GM18861 (cell line): ENCODE data around the gene ITPR1.
"Not testable (repeated sequence)": the region's sequence is repeated elsewhere in the genome, so short reads cannot be mapped to it uniquely, and the experiment has no call there.

Experiments used
- ATAC-seq: cut with Tn5 transposase; IDR thresholded peaks from one replicate; pipeline ENCODE4 v1.9.1; 2021; ENCODE audit not compliant: unreplicated experiment

ITPR1 gene

DNA sequence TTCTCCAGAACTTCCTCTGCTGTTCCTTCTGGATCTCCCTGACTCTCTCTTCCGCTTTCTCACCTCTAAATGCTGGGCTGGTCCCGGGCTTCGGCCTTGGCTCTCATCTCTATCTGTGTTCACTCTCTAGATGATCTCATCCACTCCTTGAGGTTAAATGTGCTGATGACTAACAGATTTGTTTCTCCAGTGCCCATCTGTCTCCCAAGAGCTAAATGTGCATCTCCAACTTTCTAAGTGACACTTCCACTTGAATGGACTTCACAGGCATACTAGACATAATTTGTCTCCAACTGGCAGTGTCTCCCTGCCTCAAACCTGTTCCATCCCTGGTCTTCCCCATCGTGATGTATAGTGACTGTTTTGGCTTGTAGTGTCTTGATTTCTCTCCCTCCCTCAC is 95.3 kb downstream of the ITPR1 start:
- ATAC-seq = no peak

DNA sequence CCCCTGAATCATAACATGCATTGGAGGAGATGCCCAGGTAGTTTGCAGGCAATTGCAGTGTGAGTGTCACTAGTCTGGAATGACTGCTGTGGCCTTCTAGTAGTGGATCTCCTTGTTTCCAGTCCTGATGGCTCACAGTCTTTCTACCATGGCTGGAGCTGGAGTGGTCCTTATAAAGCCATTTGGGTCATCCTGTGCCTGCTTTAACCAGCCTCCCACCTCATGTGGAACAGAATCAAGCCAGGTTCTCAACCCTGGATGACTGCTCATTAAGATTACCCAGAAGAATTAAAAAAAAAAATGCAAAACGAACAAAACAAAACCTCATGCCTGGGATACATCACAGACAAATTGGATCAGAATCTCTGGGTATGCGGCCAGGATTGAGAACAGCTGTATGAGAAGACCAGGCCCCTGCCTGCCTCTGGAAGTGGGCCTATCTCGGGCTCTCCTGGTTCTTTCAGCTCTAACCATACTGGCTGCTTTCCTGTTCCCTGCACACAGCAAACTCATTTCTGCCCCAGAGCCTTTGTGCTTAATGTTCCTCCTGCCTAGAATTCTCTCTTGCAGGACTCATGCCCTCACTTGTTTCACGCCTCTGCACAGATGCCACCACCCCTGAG is 96.4 kb downstream of the ITPR1 start:
- ATAC-seq = no peak

DNA sequence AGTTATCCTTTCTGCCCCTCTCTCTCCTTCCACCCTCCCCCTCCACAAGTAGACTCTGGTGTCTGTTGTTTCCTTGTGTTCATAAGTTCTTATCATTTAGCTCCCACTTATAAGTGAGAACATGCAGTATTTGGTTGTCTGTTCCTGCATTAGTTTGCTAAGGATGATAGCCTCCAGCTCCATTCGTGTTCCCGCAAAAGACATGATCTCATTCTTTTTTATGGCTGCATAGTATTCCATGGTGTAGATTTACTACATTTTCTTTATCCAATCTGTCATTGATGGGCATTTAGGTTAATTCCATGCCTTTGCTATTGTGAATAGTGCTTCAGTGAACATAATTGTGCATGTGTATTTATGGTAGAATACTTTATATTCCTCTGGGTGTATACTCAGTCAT is 97.7 kb downstream of the ITPR1 start:
- ATAC-seq = not testable (repeated sequence)

DNA sequence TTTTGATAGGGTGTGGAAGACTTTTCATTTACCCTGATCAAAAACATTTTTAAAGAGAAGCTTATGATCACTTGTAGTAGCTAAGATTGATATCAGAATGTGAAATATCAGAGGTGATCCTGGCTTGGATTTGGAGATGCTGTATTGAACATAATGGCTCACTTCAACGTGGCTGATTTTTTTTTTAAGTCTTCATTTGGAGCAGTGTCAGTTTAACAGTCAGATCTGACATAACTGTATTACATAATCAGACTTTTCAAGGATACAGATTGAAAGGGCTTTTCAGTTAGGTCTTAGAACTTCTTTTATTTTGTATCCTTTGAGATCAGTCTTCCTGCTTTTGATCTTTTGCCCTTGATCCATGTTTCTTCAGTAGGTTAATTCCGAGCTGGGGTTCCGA is 98.5 kb downstream of the ITPR1 start:
- no peak for ATAC-seq

DNA sequence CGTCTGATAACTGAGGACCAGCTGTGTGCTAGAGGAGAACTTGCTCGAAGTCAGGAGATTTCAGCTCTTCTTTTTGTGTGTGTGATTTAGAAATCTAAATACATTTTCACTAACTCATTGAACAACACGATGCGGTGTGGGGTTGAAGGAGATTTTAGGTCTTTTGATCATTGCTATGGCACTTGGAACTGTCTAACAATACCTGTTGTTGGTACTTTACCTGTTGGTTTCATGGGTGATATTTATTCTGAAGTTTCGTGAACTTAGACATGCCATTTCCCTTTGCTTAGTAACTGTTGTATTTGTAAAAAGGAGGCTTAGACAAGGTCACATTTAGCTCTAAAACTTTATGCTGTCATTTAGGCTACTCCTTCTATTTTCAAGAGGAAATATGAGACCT is 99.9 kb downstream of the ITPR1 start:
- ATAC-seq = no peak

DNA sequence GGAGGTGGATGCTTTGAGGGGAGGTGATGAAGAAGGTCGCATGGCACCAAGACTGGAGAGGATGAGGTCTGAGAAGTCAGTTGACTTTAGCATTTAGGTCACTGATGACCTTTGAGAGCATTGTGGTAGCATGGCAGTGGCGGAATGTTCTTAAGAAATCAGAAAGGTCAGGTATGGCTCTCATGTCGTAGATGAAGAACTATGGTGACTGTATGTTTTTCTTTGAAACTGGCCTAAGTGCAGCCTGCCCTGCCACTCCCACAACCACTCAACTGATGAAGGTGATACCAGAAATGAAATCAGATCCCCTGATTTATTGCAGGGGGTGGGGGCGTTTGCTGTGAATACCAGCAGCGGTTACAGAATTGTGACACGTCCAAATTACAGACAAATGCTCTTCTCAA is 102.6 kb downstream of the ITPR1 start:
- no peak for ATAC-seq

DNA sequence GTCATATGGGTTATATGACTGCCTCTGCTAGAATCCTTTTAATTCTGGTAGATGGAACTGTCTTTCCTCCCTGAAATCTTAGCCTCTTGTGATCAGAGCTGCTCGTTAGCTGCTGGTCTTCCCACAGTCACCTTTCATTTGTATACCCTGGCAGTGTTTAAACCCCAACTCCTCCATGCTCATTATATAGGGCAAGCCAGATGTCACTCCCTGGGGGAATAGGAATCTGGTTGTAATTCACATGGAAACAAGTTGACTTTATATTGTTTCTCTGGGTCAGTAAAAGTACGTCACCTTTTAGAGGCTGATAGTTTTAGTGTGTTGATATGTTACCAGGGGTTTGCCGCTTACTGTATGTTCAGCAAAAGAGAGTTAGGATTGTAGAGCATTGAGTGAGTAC is 103.5 kb downstream of the ITPR1 start:
- no peak for ATAC-seq

DNA sequence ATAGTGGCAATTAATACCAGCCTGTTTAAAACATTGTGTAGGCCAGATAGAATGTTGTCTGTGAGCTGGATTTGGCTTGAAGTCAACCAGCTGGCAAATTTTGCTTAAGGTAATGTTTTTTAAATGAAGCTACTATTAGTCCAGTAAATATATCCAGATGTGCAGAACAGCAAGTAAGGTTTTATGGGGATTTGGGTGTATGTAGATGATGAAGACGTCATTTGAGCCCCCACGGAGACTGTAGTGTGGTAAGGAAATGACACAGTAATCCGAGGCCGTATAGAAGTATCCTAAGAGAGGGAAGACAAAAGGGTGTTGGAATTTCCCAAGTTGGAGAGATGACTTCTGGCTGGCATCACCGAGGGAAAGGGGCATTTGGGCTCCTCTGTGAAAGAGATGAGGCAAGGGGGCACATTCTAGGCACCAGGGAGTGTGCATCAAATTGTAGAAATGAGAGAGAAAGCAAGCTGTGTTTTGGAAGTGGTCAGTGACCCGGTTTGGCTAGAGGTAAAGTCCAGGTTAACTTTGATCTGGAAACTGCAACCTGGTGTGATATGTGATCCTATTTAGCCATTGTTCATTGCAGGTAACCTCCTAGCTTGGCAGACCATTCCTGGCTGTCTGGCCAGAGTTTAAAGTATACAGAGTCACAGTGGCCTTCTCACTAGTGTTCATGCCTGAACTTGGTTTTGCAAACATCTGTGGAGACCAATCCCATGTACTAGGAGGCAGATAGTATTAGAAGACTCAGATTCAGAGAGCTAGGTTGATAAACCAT is 104.2 kb downstream of the ITPR1 start:
- no peak for ATAC-seq

DNA sequence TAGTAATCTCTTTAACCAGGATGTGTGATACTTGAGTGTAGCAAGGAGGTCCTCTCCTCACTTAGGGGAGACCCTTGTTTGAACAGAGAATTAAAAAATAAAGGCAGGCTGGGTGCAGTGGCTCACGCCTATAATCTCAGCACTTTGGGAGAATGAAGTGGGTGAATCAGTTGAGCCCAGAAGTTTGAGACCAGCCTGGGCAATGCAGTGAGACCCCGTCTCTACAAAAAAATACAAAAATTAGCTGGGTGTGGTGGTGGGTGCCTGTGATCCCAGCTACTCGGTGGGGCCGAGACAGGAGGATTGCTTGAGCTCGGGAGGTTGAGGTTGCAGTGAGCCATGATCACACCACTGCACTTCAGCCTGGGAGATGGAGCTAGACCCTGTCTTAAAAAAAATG is 105.1 kb downstream of the ITPR1 start:
- ATAC-seq = not testable (repeated sequence)

DNA sequence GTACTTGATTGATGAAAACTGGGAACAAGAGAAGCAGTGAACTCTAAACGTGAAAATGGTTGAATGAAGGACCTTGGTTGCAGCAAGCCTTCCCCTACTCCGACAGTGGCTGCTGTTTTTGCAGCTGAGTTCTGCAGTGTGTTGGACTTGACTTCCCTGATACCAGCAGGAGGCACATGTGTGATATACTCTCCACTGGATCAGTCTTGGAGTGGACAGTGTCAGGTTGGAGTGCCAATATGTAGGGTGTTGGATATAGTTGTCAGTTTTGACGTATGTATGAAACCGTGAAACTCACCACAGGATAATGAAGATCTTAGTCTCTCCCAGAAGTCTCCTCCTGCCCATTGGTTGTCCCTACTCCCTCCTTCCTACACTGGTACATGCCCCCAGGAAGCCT is 106.5 kb downstream of the ITPR1 start:
- ATAC-seq = no peak

DNA sequence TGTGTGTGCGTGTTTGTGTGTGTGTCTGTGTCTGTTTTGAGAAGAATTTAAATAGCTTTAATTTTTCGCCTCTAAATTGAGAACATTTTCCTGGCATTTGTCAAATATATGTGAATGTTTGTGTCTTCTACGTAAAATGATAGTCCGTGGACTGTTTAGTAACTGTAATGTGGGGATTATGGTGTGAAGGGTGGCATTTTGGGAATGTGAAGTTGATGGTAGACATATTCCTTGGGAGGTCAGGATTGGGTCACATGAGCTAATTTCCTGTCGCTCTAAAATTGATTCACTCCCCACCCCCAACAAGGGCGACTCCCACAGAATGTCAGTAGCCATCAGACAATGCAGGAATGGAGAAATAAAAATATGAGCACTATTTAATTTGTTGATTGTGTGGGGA is 107.3 kb downstream of the ITPR1 start:
- ATAC-seq = no peak

DNA sequence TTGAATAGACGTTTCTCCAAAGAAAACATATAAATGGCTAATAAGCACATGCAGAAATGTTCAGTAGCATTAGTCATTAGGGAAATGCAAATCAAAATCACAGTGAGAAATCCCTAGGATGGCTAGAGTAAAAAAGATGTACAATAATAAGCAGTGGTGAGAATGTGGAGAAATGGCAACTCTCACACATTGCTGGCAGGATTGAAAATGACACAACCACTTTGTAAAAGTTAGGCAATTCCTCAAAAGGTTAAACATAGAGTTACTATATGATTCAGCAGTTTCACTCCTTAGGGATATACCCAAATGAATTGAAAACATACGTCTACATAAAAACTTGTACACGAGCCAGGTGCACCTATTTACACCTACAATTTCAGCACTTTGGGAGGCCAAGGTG is 108.7 kb downstream of the ITPR1 start:
- no peak for ATAC-seq

DNA sequence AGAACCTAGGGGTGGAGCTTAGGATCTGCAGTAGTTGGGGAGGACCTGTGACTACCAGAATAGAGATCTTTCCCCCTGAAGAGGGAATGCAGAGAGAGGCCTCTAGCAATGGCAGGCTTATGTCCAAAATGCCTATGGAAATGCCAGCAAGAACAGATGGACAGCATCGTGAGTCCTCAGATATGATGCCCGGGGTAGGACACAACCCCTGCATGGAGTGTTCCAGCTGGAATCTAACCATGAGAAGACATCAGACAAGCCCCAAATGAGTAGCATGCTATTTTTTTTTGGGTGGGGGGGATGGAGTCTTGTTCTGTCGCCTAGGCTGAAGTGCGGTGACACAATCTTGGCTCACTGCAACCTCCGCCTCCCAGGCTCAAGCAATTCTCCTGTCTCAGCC is 111.5 kb downstream of the ITPR1 start:
- no peak for ATAC-seq

DNA sequence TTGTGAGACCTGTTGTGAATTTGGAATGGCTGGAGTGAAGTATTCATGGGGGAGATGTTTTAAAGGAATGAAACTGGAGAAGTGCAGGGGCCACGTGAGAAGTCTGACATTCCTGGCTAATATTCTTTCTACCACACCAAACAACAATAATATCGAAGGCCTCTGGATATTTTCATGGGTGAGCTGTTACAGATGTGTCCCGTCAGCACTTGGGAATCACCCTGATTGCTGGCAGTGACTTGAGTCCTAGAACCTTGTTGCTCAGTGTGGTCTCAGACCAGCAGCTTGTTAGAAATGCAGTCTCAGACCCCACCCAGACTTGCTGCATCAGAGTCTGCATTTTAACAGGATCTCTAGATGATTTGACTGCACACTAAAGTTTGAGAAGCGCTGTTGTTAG is 113.8 kb downstream of the ITPR1 start:
- no peak for ATAC-seq

DNA sequence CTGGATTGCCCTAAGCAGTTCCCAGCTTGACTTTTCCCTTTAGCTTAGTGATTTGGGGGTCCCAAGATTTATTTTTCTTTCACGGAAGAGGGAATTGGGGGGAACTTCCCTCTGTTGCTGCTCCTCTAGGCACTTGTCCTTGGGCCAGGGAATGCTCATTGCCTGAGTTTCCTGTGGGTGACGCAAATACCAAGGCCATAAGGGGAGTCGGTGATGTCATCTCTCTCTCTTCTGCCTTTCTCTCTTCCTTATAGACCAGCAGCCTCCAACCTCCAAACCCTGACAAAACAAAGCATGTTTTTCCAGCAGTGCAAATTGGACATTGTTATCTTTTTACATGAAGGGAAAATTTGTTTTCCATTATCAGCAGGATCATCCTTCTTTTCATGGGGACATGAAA is 120.2 kb downstream of the ITPR1 start:
- ATAC-seq = no peak

DNA sequence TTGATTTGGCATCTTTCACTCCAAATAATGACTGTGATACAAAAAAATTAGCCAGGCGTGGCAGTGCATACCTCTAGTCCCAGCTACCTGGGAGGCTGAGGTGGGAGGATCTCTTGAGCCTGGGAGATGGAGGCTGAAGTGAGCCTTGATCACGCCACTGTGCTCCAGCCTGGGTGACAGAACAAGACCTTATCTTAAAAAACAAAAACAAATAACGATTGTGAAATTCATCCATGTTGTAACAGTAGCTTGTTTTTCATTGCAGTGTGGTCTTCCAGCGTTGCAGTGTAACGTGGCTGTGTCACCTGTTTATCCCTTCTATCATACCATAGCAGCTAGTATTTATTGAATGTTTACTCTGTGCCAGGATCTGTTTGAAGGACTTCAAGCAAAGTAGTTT is 120.9 kb downstream of the ITPR1 start:
- ATAC-seq = no peak

DNA sequence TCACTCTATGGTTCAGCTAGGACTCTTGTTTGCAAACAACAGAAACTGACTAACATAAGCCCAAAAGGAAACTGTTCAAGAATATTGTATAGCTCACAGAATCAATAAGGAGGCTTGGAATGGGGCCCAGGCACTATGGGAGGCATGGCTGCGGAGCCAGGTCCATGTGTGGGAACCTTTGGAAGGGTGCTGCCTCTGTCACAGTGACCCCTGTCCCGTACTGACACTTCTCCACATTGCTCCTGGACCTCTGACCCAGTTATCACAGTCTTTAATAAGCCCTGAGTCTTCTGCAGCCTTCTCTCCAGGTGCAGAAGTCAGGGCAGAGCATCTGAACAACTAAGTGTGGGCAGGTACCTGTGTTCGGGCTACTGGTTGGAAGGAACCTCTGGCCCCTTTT is 121.8 kb downstream of the ITPR1 start:
- ATAC-seq = no peak

DNA sequence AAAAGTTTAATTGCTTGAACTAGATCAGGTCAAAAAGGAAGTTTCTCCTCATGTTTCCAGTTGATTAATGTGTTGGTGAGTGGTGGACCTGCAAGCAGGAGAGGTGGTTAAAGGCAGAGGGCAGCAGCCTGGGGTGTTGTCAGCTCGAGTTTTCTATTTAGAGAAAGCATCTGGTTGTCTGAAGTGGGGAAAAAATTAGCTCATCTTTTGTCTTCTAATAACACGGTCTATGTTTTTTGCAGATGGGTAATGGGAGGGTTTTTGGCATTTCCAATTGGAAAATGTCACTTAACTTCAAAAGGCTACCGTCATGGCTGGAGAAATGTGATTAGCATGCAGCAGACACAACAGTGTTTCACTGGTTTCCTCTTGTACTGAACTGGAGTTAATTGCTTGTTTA is 122.6 kb downstream of the ITPR1 start:
- ATAC-seq = no peak

DNA sequence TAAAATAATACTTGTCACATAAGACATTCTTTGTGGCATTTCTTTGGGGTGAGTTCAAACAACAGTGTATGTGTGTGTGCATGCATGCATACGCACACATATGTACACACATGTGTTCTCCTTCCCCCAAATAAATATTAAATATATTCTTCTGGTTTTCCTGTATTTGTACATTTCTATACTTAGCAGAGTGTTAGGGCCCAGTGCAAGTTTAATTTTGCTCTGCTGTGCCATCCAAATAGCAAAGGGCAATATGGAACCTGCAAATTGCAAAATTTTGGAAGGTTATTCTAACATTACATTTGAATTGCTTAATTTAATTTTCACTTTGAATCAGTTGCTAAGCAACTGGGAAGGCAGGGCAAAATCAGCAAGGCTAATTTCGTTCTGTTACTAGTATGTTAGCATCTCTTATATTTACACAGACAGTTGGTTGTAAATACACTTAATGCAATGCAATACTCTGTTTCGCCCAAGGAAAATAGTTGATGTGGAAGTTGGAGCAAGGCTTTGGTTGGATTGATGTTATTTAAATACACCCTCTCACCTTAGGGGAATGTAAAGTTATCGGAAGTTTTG is 130.4 kb downstream of the ITPR1 start:
- no peak for ATAC-seq

DNA sequence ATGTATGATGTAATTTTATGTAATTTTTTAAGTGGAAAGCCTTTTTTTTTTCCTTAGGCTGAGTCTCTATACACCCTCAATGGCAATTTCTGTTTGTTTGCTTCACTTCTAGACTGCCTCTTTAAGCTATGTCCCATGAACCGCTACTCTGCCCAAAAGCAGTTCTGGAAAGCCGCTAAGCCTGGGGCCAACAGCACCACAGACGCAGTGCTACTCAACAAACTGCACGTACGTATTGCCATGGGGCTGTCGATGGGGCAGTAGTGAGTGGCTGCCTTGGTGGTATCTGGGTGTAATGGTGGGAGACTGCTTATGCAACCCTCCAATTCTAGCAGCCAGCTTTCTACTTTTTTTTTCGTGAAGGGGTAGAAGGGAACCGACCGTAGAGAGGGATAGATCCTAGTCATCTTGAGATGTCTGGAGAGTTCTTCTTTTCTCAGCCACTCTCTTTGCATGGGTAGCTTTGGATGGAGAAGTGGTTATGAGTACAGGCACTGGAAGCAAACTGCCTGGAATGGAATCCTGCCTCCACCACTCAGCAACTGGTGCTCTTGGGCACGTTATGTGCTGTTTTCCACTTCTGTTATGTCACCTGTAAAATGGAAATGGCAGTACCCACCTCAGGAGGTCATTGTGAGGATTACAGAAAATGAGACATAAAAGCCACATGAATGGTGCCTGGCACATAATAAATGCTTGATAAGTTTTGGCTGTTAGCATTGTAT is 134.7 kb downstream of the ITPR1 start:
- ATAC-seq = no peak

DNA sequence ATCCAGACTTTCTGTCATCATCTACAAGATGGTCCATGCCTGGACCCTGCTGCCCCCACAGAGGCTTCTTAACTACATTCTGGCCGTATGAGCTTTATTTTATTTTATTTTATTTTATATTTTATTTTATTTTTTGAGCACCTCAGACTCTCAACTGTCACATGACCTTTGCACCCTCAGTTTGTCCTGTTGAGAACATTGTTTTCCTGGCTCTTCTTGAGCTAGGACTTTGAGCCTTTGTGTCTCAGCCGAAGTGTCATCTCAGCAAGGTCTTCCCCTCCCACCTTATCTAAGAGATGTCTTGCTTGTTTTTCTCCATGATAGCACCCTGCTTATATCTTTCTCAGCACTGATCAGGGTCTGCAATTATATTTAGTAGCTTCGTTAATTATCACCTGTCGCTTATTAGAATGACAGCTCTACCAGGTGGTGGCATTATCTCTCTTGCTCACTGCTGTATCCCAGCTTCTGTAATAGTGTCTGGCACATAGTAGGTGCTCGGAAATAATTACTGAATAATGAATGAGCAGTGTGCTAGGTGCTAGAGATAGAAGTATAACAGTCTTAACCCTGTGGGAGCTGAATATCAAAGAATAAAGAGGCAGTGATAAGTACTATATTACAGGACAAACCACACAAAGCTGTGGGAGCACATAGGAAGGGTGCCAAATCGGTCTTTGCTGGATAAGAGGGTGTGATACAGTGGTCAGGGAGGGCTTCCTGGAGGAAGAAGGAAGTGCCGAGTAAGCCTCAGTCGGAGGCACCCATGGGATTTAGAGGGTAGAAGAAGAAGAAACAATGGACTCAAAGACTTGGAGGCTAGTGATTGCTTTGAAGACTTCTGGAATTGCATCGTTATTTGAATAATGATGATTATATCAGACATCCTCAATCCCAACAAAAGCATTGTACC is 136.2 kb downstream of the ITPR1 start:
- no peak for ATAC-seq
